GM19438 (cell line): ENCODE data around the gene RTRAF.
A peak's percentile ranks its signal among the peaks of the same experiment; 100 is the strongest.

Source experiments
- ATAC-seq: cut with Tn5 transposase; IDR thresholded peaks from one replicate; pipeline ENCODE4 v1.9.1; 2021; ENCODE audit warnings: low read depth; ENCODE audit not compliant: unreplicated experiment

Gene RTRAF

GRCh38 chr14:51989293-51990234 lies at the start of gene RTRAF:
Gene RTRAF (plus strand): TSS chr14:51989546. CDS start chr14:51989640, 94 bp downstream.
- ATAC-seq, result peak; percentile 93

GRCh38 chr14:51939755-51940301 lies 49.5 kb upstream of the RTRAF start:
- ATAC-seq, result no peak

GRCh38 chr14:51942971-51943370 lies 46.4 kb upstream of the RTRAF start:
- ATAC-seq, result no peak

GRCh38 chr14:51950007-51950406 lies 39.3 kb upstream of the RTRAF start:
- no peak for ATAC-seq

GRCh38 chr14:51951656-51952055 lies 37.7 kb upstream of the RTRAF start:
- ATAC-seq, result no peak

- no peak for ATAC-seq
Observed at GRCh38 chr14:51954031-51954430, 35.3 kb upstream of the RTRAF start.

GRCh38 chr14:51954657-51955056 lies 34.7 kb upstream of the RTRAF start:
- no peak for ATAC-seq

GRCh38 chr14:51957950-51958349 lies 31.4 kb upstream of the RTRAF start:
- ATAC-seq, result no peak

- no peak for ATAC-seq
Observed at GRCh38 chr14:51959928-51960327, 29.4 kb upstream of the RTRAF start.

GRCh38 chr14:51960866-51961265 lies 28.5 kb upstream of the RTRAF start:
- no peak for ATAC-seq

GRCh38 chr14:51962711-51963110 lies 26.6 kb upstream of the RTRAF start:
- ATAC-seq, result no peak

- ATAC-seq, result no peak
Observed at GRCh38 chr14:51963286-51963685, 26.1 kb upstream of the RTRAF start.

GRCh38 chr14:51967521-51967920 lies 21.8 kb upstream of the RTRAF start:
- ATAC-seq, result no peak

GRCh38 chr14:51969852-51970540 lies 19.4 kb upstream of the RTRAF start:
- ATAC-seq, result no peak

- ATAC-seq, result no peak
Observed at GRCh38 chr14:51972566-51972965, 16.8 kb upstream of the RTRAF start.

- no peak for ATAC-seq
Observed at GRCh38 chr14:51977075-51977474, 12.3 kb upstream of the RTRAF start.

- ATAC-seq, result no peak
Observed at GRCh38 chr14:51978681-51979085, 10.7 kb upstream of the RTRAF start.

- no peak for ATAC-seq
Observed at GRCh38 chr14:51979088-51979709, 10.1 kb upstream of the RTRAF start.

- ATAC-seq, result no peak
Observed at GRCh38 chr14:51981218-51981854, 8.0 kb upstream of the RTRAF start.

- no peak for ATAC-seq
Observed at GRCh38 chr14:51988221-51988620, 1.1 kb upstream of the RTRAF start.
